Naive thymus-derived CD8-positive, alpha-beta T cell (primary cell): Measurements from ENCODE around the gene KLHDC8A. TPM values are rescaled to one million over a fixed set of nuclear protein-coding genes. Genes with fewer than 3 reads are reported as not detected.
A peak's percentile ranks its signal among the peaks of the same experiment; 100 is the strongest.

Experiments
- ATAC-seq, 2 donors: fragments of 150-1000 bp; cut with Tn5 transposase in 1 of 2; sonication (Bioruptor Pico), chemical (Tn5 transposase) in 1 of 2; 1 replicate in 1 of 2; 2 replicates in 1 of 2; pipeline ENCODE4 v1.10.0; 2021; ENCODE audit warnings: mild to moderate bottlenecking in 2 of 2, moderate library complexity in 2 of 2
- POLR2A ChIA-PET: fragments of 350-600 bp; sonication (Branson Sonifier 250); formaldehyde crosslinking; loops from one replicate; lab custom pipeline; 2021; ENCODE audit warnings: antibody characterized with exemption; lab: Charles Lee
- DNase-seq, 10 donors: peaks; one replicate each; pipeline versions ENCODE4 v3.0.0 to v3.0.0-alpha.2; 2020 to 2022
- H3K27ac Mint-ChIP-seq, 10 donors: one replicate each; pipeline ENCODE4 v1.8.0; 2020 to 2022; ENCODE audit warnings: mild to moderate bottlenecking in 10 of 10, mixed read lengths in 10 of 10, moderate library complexity in 4 of 10, inconsistent platforms in 1 of 10
- H3K27me3 Mint-ChIP-seq, 5 donors: one replicate each; pipeline ENCODE4 v1.8.0; 2021 to 2022; ENCODE audit warnings: mixed read lengths in 5 of 5
- H3K36me3 Mint-ChIP-seq, 3 donors: one replicate each; pipeline ENCODE4 v1.8.0; 2020 to 2022; ENCODE audit warnings: mixed read lengths in 3 of 3, mild to moderate bottlenecking in 2 of 3, inconsistent platforms in 1 of 3
- H3K4me1 Mint-ChIP-seq, 4 donors: one replicate each; pipeline ENCODE4 v1.8.0; 2021 to 2022; ENCODE audit warnings: mixed read lengths in 4 of 4
- H3K4me3 Mint-ChIP-seq, 10 donors: one replicate each; pipeline ENCODE4 v1.8.0; 2020 to 2022; ENCODE audit warnings: mild to moderate bottlenecking in 10 of 10, mixed read lengths in 10 of 10, moderate library complexity in 6 of 10, inconsistent platforms in 1 of 10
- H3K9me3 Mint-ChIP-seq, 9 donors: one replicate each; pipeline ENCODE4 v1.8.0; 2020 to 2022; ENCODE audit warnings: mixed read lengths in 9 of 9, mild to moderate bottlenecking in 3 of 9, inconsistent platforms in 1 of 9, moderate library complexity in 1 of 9
- polyA plus RNA-seq, 3 donors: library from polyadenylated mRNA; unstranded; fragments of 300-500 nt; fragmentation: Illumina TruSeq; gene quantifications; one replicate each; pipeline ENCODE4 v1.2.3, GENCODE V29; 2021
- total RNA-seq, 8 experiments: library from RNA in 2 of 8; stranded (reverse) in 2 of 8; gene quantifications; one replicate each; pipeline ENCODE4 v1.2.3 and lab custom pipeline; 2021 to 2026

Gene KLHDC8A
- total and polyA plus RNA-seq, 5 experiments from 2014 or later: not detected

DNA sequence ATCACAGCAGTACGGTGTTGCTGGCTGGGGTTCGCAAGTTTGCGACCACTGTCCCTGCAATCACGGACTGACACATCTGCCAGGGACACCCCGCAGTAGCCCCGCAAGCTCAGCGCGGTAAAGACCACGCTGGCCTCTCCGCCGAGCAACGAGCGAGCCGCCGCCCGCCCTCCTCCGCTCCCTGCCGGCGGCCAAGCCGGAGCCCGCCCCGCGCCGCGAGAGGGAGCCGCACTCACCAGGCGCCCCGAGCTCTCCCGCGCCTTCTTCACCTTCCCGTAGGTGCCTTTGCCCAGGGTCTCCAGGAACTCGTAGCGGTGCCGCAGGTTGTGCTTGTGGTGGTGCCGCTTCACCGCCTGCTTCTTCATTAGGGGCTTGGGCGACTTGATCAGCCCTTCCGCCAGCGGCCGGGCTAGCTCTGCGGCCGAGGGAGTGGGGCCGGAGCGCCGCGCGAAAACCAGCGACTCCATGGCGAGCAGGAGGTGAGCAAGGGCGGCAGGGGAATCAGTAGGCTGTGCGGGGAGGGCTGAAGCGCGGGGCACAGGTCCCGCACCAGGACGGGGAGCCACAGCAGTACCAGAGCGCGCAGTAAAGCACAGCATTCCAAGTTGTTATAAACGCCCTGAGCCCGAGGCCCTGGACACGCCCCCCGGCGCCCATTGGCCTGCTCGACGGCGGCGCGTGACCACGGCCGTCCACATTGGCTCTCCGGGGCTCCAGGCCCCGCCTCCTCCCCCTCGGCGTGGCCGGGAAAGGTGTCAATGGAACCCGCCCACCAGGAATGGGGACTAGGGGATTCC is 35.4 kb downstream of the KLHDC8A start, which contains the start of gene NUAK2:
TSS of gene NUAK2 (minus strand) at position 584 of the 797 bp plus-strand sequence. CDS start at position 467, 117 bp downstream.
- Mint-ChIP-seq H3K4me3 (peak within 1 kb of the TSS; percentile 92 to 100 (median 98)), H3K27me3 (peaks cover 0 to 2% (median 0%) of the 10 kb centered on the region in 5 donors), H3K27ac (peak within 1 kb of the TSS; percentile 83 to 99 (median 96)), H3K4me1 (peaks cover 46 to 83% (median 70%) of the 10 kb centered on the region in 4 donors), H3K9me3 (peaks cover 0 to 10% (median 0%) of the 10 kb centered on the region in 9 donors), H3K36me3 (peaks cover 12 to 23% (median 12%) of the 10 kb centered on the region in 3 donors)
- DNase-seq (peak; percentile 80 to 91 (median 84)), ATAC-seq (peak; percentile 87 to 93)
- POLR2A ChIA-PET: interaction anchor here (0.6 to 22.9 kb wide), 11 partner anchors 7 to 162 kb away, joined by 3 to 590 read pairs (median 5); no protein-coding TSS in a partner anchor

DNA sequence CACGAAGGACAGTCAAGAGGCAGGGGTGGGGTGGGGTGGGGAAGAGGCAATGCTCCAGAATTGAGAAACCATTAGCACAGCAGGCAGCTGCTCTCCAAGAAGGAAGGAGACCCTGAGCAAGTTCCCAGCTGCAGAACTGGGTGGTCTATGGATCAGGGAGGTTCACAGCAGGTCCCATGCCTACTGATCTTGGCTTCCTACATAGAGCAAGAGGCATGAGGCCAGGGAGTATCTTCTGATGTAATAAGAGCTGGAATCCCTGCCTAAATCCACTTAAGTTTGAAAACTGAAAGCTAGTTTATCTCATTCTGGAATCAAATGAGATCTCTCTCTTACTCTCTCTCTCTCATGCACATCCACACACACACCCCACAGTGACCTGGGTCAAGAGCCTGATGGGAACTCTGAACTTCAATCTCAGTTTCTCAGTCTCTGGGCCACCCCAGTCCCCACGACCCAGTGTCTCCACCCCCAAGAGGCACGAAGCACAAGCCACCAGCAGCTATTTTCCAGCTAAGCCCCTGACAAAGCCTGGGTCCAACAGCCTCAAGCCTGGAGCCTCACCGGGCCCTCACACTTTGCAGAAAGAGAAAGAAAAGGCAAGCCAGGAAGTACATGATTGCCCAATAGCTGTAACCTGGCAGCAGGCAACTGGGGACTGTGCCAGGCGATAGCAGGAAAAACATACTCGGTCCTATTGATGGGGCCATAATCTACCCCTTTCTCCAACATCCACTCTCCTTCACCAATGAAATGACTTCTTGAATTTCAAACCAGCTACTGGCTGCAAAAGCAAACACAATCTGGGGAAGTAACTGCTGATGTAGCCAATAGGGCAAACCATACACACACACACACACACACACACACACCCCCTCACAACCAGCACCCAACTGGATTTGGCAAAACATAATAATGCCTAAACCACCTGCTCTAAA is 37.4 kb downstream of the KLHDC8A start:
- Mint-ChIP-seq H3K36me3 (peaks cover 12 to 23% (median 12%) of the 10 kb centered on the region in 3 donors), H3K27ac (peak overlapping the region; percentile 83 to 99 (median 96)), H3K9me3 (peaks cover 0 to 10% (median 0%) of the 10 kb centered on the region in 9 donors), H3K4me3 (peak overlapping the region; percentile 92 to 100 (median 98)), H3K27me3 (no peaks in the 10 kb centered on the region), H3K4me1 (peaks cover 43 to 88% (median 75%) of the 10 kb centered on the region in 4 donors)
- POLR2A ChIA-PET: interaction anchor here (0.6 to 22.9 kb wide), 11 partner anchors 8 to 92 kb away, joined by 3 to 590 read pairs (median 4); partner anchors contain the start of gene TMCC2
- DNase-seq (peak in 7 of 10 donors; percentile 17 to 69 (median 33)), ATAC-seq (peak; percentile 25 to 35)

DNA sequence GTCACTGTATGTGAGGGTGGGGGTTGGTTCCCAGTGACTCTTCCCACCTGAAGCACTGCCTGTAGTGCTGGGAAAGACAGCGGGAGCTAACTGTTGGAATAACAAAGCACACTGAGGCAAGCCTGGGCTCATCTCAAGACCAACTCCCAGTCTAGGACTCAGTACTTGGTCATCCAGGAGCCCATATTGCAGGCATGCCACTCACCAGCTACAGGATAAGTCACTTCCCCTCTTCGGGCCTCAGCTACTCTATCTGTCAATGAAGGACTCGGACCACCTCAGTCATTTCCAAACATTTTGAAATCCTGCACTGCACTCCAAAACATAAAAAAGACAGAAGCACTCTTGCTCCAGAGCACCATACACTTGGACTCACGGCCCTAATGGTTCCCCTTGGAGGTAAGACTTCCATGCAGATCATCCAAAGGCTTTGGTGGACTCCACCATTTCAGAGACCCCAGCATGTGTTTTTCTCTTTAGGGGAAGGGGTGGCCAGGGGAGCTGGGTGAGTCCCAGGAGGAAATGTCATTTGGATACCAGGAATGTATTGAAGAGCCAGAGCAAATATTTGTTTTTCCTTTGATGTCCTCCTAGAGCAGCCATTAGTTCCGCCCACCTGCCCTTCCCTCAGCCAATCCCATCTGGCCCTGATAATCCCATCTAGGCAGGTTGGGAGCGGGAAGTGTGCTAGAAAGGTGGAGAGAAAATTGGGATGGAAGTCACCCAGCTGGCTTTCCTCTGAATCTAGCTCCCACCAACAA is 38.3 kb downstream of the KLHDC8A start:
- DNase-seq (no peak), ATAC-seq (no peak)
- H3K36me3 Mint-ChIP-seq: peaks cover 12 to 27% (median 12%) of the 10 kb centered on the region in 3 donors
- H3K27me3 Mint-ChIP-seq: no peaks in the 10 kb centered on the region
- POLR2A ChIA-PET: interaction anchor here (0.7 to 22.9 kb wide), 11 partner anchors 11 to 91 kb away, joined by 3 to 590 read pairs (median 4); partner anchors contain the start of gene TMCC2
- H3K27ac Mint-ChIP-seq: peak overlapping the region; percentile 83 to 99 (median 96)
- H3K9me3 Mint-ChIP-seq: peaks cover 0 to 10% (median 0%) of the 10 kb centered on the region in 9 donors
- peaks cover 47 to 90% (median 76%) of the 10 kb centered on the region in 4 donors for H3K4me1 Mint-ChIP-seq
- peak overlapping the region; percentile 92 to 100 (median 98) for H3K4me3 Mint-ChIP-seq

DNA sequence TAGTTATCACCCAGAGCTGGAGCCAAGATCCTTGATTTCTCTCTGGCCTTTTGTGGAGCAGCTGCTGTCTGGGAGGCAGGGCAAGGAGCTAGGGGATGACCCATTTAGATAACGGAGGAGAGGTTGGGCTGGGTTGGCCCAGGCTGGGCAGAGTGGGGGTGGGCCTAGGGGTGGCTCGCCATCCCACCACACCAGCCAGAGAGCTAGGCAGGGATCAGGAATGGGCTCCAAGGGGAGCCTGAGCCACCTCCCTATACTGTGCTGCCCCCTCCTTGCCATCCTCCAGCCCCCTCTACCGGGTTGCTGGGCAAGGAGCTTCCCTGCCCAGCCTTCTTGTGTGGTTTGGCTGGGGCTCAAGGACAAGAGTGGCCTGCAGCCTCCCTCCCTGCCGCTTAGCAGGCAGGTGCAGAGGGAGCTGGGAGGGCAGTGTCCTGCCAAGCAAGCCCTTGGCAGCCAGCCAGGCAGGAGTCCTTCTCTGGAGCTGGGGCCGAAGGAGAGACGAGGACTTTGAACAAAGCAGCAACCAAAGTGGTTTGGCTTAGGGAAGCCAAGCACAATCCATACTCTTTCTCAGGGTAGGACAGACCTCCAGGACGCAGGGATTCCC is 39.3 kb downstream of the KLHDC8A start:
- peaks cover 0 to 10% (median 0%) of the 10 kb centered on the region in 9 donors for H3K9me3 Mint-ChIP-seq
- no peaks in the 10 kb centered on the region for H3K27me3 Mint-ChIP-seq
- POLR2A ChIA-PET: interaction anchor here (1.0 to 22.9 kb wide), 6 partner anchors 12 to 89 kb away, joined by 3 to 590 read pairs (median 132); no protein-coding TSS in a partner anchor
- peak overlapping the region; percentile 92 to 100 (median 98) for H3K4me3 Mint-ChIP-seq
- H3K27ac Mint-ChIP-seq: peak overlapping the region; percentile 83 to 99 (median 97)
- peaks cover 12 to 27% (median 12%) of the 10 kb centered on the region in 3 donors for H3K36me3 Mint-ChIP-seq
- peak in 1 of 10 donors; percentile 13 for DNase-seq
- H3K4me1 Mint-ChIP-seq: peaks cover 52 to 92% (median 79%) of the 10 kb centered on the region in 4 donors
- no peak for ATAC-seq

DNA sequence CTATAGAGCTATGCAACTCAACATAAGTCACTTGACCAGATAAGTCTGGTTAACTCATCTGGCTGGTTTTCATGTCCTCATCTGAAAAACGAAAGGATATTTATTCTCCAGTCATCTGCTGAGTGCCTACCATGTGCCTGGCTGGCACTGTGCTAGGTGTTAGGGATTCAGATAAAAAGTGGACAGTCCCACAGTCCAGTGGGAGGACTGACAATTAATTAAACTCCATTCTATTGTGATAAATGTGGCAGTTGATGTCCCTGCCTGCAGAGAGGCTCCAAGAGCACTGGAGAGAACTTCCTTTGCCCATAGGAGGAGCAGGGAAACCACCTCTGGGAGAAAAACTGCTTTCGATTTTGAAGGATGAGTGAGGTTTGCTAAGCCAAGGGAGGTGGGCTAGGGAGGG is 40.6 kb downstream of the KLHDC8A start:
- DNase-seq: peak in 1 of 10 donors; percentile 16
- peak overlapping the region; percentile 92 to 100 (median 98) for H3K4me3 Mint-ChIP-seq

DNA sequence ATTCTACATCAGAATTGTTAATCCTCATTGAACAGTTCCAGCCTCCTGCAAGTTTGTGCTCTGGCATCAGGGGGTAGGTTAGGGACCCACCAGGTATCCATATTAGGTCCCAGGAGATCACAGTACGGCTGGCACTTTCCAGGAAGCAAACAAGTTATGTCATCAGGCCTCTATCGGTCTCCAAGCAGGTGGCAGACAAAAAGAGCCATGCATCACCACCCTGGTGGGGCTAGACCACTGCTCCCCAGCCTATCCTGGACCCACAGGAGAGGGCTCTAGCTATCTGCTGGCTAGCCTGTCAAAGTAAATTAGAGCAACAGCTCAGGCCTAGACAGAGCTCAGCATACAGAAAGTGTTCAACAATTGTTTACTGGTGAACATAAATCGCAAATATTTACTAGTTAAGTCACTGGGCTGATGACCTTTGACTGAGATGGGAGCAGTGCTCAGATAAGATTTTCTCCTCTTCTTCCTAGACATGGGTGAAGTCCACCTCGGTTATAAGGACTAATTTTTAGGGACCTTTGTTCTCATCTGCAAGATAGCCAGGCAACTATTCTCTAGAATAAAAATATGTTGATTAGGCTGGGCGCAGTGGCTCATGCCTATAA is 41.6 kb downstream of the KLHDC8A start:
- peak overlapping the region; percentile 92 to 99 (median 98) for H3K27ac Mint-ChIP-seq
- peaks cover 0 to 2% (median 0%) of the 10 kb centered on the region in 9 donors for H3K9me3 Mint-ChIP-seq
- no peaks in the 10 kb centered on the region for H3K27me3 Mint-ChIP-seq
- H3K4me3 Mint-ChIP-seq: peak overlapping the region; percentile 79 to 100 (median 95)
- H3K4me1 Mint-ChIP-seq: peaks cover 58 to 99% (median 92%) of the 10 kb centered on the region in 4 donors
- H3K36me3 Mint-ChIP-seq: peaks cover 0 to 36% (median 18%) of the 10 kb centered on the region in 3 donors
- ATAC-seq: peak in 1 of 2 donors; percentile 21
- POLR2A ChIA-PET: interaction anchor here (1.4 to 22.9 kb wide), 6 partner anchors 9 to 40 kb away, joined by 3 to 590 read pairs (median 92); no protein-coding TSS in a partner anchor
- no peak for DNase-seq

More for the DNA sequence above, 40.6 kb downstream of the KLHDC8A start:
- no peaks in the 10 kb centered on the region for H3K27me3 Mint-ChIP-seq
- peaks cover 0 to 10% (median 0%) of the 10 kb centered on the region in 9 donors for H3K9me3 Mint-ChIP-seq
- H3K27ac Mint-ChIP-seq: peak overlapping the region; percentile 83 to 99 (median 97)
- POLR2A ChIA-PET: interaction anchor here (1.0 to 22.9 kb wide), 5 partner anchors 9 to 41 kb away, joined by 3 to 590 read pairs (median 161); no protein-coding TSS in a partner anchor
- H3K36me3 Mint-ChIP-seq: peaks cover 9 to 33% (median 18%) of the 10 kb centered on the region in 3 donors
- H3K4me1 Mint-ChIP-seq: peaks cover 50 to 97% (median 85%) of the 10 kb centered on the region in 4 donors
- no peak for ATAC-seq

DNA sequence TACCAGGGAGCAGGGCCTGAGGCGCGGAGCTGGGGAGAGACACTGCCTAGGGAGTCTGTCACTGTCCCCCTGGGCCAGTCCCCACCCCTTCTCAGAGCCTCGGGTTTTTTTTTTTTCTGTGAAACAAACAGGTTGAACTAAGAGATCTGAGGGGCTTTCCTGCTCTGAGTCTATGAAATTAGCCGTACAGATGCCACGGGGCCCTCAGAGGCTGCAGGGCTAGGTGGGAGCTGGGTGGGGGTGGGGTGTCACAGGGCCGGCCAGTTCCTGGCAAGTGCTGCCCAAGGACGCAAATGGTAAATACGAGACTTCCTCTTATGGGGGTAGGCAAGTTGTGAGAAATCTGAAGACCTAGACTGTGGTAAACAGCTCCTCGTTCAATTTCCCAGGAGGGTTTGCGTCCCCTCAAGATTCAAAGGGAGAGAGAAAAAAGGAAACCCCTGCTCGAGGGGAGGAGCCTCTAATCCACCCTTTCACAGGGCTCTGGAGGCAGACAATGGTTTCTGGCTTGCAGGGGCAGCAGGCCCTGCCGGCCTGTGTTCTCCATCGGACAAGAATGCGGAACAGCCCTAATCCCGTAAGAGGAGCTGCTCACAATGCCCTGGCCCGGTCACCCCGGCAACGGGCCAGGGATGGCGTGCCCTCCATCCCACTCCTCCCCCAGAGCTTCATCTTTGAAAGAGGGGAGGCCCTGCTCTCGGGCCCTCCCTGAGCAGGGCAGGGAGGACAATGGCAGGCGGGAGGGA is 43.0 kb downstream of the KLHDC8A start:
- POLR2A ChIA-PET: interaction anchor here (0.7 to 22.9 kb wide), 8 partner anchors 8 to 39 kb away, joined by 3 to 590 read pairs (median 20); partner anchors contain the start of gene NUAK2
- peak overlapping the region; percentile 79 to 100 (median 95) for H3K4me3 Mint-ChIP-seq

DNA sequence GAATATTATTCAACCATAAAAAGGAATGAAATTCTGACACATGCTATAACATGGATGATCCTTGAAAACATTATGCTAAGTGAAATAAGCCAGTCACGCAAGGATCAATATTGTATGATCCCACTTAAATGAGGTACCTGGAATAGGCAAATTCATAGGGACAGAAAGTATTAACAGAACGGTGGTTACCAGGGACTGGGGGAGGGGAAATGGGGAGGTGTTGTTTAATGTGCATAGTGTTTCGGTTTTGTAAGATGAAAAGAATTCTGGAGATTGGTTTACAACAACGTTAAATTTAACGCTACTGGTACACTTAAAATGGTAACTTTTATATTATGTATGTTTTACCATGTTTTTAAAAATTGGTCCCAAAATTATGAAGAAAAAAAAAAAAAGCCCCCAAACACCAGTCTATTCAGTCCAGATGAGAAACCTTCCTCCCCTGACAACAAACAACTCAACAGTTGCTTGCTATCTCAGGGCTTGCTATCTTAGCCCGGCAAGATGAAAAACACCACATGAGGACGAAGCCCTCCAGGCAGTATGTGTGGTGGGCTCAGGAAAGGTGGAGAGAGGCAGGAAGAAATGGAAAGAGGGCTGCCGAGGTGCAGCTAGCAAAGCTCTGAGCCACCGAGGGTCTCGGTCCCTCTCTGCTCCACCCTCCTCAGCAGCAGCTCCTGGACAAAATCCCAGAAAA is 43.7 kb downstream of the KLHDC8A start:
- ATAC-seq (peak; percentile 3 to 12), DNase-seq (no peak)
- Mint-ChIP-seq H3K4me3 (peak overlapping the region; percentile 79 to 100 (median 95)), H3K27me3 (no peaks in the 10 kb centered on the region), H3K36me3 (peaks cover 0 to 48% (median 28%) of the 10 kb centered on the region in 3 donors), H3K9me3 (no peaks in the 10 kb centered on the region), H3K4me1 (peaks cover 49 to 98% (median 96%) of the 10 kb centered on the region in 4 donors), H3K27ac (peak overlapping the region; percentile 92 to 99 (median 98))
- POLR2A ChIA-PET: interaction anchor here (0.8 to 22.9 kb wide), 8 partner anchors 8 to 38 kb away, joined by 4 to 590 read pairs (median 24); partner anchors contain the start of gene NUAK2

More for the DNA sequence above, 43.0 kb downstream of the KLHDC8A start:
- DNase-seq (peak; percentile 29 to 75 (median 56)), ATAC-seq (peak; percentile 76 to 87)
- H3K36me3 Mint-ChIP-seq: peaks cover 0 to 45% (median 22%) of the 10 kb centered on the region in 3 donors
- no peaks in the 10 kb centered on the region for H3K27me3 Mint-ChIP-seq
- H3K9me3 Mint-ChIP-seq: no peaks in the 10 kb centered on the region
- H3K4me1 Mint-ChIP-seq: peaks cover 51 to 98% (median 96%) of the 10 kb centered on the region in 4 donors
- H3K27ac Mint-ChIP-seq: peak overlapping the region; percentile 92 to 99 (median 98)
